Measurements from ENCODE around the gene NFKBIE.
"Not testable (repeated sequence)": the region's sequence is repeated elsewhere in the genome, so short reads cannot be mapped to it uniquely, and the experiment has no call there.

Gene NFKBIE, protein sequence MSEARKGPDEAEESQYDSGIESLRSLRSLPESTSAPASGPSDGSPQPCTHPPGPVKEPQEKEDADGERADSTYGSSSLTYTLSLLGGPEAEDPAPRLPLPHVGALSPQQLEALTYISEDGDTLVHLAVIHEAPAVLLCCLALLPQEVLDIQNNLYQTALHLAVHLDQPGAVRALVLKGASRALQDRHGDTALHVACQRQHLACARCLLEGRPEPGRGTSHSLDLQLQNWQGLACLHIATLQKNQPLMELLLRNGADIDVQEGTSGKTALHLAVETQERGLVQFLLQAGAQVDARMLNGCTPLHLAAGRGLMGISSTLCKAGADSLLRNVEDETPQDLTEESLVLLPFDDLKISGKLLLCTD

GRCh38 chr6:44265007-44265721 lies at the start of gene NFKBIE:
Gene NFKBIE (minus strand): TSS chr6:44265551. CDS start chr6:44265346, 205 bp downstream.
- peak; percentile 81 for ATAC-seq
- TF ChIP-seq ZNF70 (CRISPR knock-in tag; IDR thresholded peaks at IDR 0.05) (no peak), OSR1 (CRISPR knock-in tag; IDR thresholded peaks at IDR 0.05) (no peak), SNAI2 (CRISPR knock-in tag; IDR thresholded peaks at IDR 0.05) (no peak), PATZ1 (CRISPR knock-in tag; IDR thresholded peaks at IDR 0.05; ENCODE audit: borderline replicate concordance) (peak; percentile 61; the same call in 1 of the 2 replicates)

GRCh38 chr6:44314657-44315056 lies 49.3 kb upstream of the NFKBIE start:
- ATAC-seq: not testable (repeated sequence)

DNA sequence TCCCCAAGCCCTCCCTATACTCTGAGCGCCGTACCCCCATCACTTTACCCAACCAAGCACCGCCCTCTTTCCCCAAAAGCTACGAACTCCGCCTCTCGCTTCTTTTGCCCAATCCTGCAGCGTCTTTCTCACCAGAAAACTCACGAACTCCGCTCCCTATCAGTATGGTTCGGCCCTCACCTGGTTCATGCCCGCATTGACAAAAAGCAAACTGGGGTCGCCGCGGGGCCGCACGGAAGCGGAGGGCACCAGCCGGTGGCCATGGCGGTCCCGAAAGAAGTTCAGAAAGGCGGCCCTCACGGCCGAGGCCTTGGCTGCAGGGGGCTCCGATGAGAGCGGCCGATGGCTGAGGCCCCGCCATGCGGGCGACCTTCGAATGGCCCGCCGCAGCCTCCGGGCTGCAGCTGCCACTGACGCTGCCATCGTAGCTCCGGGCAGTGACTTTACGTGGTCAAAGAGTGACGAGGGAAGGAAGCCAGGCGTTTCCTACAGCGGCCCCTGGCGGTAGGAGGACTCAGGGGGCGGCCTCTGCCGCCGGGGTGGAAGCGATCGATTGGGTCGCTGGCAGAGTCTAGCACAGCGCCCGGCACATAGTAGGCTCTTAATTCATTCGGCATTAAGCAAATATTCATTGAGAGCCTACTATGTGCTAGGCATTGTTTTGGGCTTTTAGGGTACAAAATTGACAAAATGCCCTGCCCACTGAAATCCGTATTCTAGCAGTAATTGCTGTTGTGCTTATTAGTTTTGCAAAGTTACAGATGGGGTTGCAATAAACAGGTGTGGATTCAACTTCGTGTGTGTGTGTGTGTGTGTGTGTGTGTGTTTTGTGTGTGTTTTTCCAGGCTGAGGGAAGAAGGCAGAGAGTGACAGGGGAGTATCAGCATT lies 47.8 kb upstream of the NFKBIE start, which contains the start of gene AARS2:
TSS of gene AARS2 (minus strand) at position 447 of the 888 bp plus-strand sequence. CDS start at position 423, 24 bp downstream.
- ATAC-seq: peak; percentile 97
- peak; percentile 78; the same call in 1 of the 2 replicates for TF ChIP-seq ESRRG (CRISPR knock-in tag; IDR thresholded peaks at IDR 0.05)
- peak; percentile 26; the same call in 1 of the 2 replicates for TF ChIP-seq TCF4 (CRISPR knock-in tag; IDR thresholded peaks at IDR 0.05; ENCODE audit: borderline replicate concordance)
- TF ChIP-seq ZNF565 (CRISPR knock-in tag; conservative IDR thresholded peaks at IDR 0.05; ENCODE audit: low read depth): 0 out of 2 replicates have a peak, but pooled peaks have one; percentile 5
- TF ChIP-seq ZFP3 (CRISPR knock-in tag; IDR thresholded peaks at IDR 0.05): peak; percentile 52
- no peak for TF ChIP-seq PATZ1 (CRISPR knock-in tag; IDR thresholded peaks at IDR 0.05; ENCODE audit: borderline replicate concordance)
- no peak for TF ChIP-seq PPARA (CRISPR knock-in tag; IDR thresholded peaks at IDR 0.05; ENCODE audit: borderline replicate concordance)
- peak; percentile 84 for TF ChIP-seq SNAI2 (CRISPR knock-in tag; IDR thresholded peaks at IDR 0.05)
- TF ChIP-seq ZFP30 (CRISPR knock-in tag; IDR thresholded peaks at IDR 0.05): no peak
- peak; percentile 81; the same call in 1 of the 2 replicates for TF ChIP-seq TSHZ2 (CRISPR knock-in tag; IDR thresholded peaks at IDR 0.05)

DNA sequence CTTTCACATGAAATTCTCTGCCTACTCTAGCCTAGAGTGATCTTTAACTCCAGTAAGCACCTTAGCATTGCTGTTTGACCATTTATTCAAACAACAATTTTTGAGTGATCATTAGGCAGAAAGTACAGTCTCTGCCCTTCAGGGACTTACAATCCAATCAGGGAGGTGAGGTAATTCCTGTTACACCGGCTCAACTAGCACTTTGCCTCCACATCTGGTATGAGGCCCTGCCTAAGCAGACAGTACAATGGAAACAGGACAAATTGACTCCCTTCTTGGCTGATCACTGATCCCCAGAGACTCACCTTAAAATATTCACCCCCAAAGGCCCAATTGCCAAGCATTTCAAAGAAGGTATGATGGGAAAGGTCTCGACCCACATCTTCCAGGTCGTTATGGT lies 46.4 kb upstream of the NFKBIE start:
- no peak for TF ChIP-seq ZNF8 (CRISPR knock-in tag; IDR thresholded peaks at IDR 0.05)
- TF ChIP-seq ARNTL (CRISPR knock-in tag; IDR thresholded peaks at IDR 0.05; ENCODE audit: borderline replicate concordance, low read depth): no peak
- TF ChIP-seq OSR1 (CRISPR knock-in tag; IDR thresholded peaks at IDR 0.05): no peak
- TF ChIP-seq ESRRG (CRISPR knock-in tag; IDR thresholded peaks at IDR 0.05): no peak
- no peak for TF ChIP-seq CSRNP3 (CRISPR knock-in tag; IDR thresholded peaks at IDR 0.05)
- TF ChIP-seq ZNF565 (CRISPR knock-in tag; conservative IDR thresholded peaks at IDR 0.05; ENCODE audit: low read depth): no peak
- no peak for TF ChIP-seq PPARA (CRISPR knock-in tag; IDR thresholded peaks at IDR 0.05; ENCODE audit: borderline replicate concordance)
- no peak for TF ChIP-seq TSHZ2 (CRISPR knock-in tag; IDR thresholded peaks at IDR 0.05)
- TF ChIP-seq ZC3H10 (CRISPR knock-in tag; IDR thresholded peaks at IDR 0.05): no peak
- TF ChIP-seq GLIS3 (CRISPR knock-in tag; IDR thresholded peaks at IDR 0.05): no peak
- TF ChIP-seq PATZ1 (CRISPR knock-in tag; IDR thresholded peaks at IDR 0.05; ENCODE audit: borderline replicate concordance): no peak
- TF ChIP-seq TCF4 (CRISPR knock-in tag; IDR thresholded peaks at IDR 0.05; ENCODE audit: borderline replicate concordance): no peak
- no peak for TF ChIP-seq TOX (CRISPR knock-in tag; IDR thresholded peaks at IDR 0.05; ENCODE audit: borderline replicate concordance)
- no peak for TF ChIP-seq CSDC2 (CRISPR knock-in tag; IDR thresholded peaks at IDR 0.05)
- ATAC-seq: no peak

All from SK-N-SH treated with all-trans-retinoic acid at 6 μM for 48 hours (cell line).